GM18861 (cell line): Measurements from ENCODE around the gene CR1L.
"Not testable (repeated sequence)": the region's sequence is repeated elsewhere in the genome, so short reads cannot be mapped to it uniquely, and the experiment has no call there.

Experiments
- ATAC-seq: cut with Tn5 transposase; IDR thresholded peaks from one replicate; pipeline ENCODE4 v1.9.1; 2021; ENCODE audit not compliant: unreplicated experiment

The CR1L gene

DNA sequence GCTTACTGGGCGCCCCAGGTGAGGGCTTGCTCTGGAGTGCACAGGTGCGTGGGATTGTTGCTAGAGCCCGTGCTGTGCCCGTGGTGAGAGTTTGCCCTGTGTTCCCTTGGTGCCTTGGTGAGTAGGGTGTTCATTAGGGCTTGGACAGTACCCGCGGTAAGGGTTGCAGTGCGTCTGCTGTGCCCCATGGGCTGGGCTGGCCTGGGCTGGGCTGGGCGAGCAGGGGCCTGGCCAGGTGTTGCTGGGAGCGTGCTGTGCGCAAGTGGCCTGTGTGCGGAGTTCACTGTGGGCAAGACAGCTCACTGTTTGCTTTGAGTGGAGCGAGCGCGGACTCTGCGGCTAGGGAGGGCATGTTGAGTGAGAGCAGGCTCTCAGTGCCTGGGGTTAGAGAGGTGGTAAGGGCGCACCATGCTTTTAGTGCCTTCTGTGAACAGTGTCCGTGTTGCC is 725 bp downstream of the CR1L start:
- no peak for ATAC-seq

DNA sequence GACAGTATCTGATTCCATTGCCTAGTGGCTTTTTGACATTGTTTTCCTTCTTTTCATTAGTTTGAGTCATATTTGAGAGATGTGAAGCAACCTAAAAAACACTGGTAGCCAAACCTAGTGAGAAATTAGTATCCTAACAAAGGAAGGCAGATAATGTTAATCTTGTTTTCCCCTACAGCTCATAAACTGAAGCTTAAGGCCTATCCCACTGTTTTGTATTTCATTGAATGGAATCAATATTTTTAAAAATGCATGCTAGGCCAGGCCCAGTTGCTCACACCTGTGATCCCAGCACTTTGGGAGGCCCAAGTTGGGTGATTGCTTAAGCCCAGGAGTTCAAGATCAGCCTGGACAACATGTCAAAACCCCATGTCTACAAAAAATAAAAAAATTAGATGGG is 1.2 kb downstream of the CR1L start:
- no peak for ATAC-seq

DNA sequence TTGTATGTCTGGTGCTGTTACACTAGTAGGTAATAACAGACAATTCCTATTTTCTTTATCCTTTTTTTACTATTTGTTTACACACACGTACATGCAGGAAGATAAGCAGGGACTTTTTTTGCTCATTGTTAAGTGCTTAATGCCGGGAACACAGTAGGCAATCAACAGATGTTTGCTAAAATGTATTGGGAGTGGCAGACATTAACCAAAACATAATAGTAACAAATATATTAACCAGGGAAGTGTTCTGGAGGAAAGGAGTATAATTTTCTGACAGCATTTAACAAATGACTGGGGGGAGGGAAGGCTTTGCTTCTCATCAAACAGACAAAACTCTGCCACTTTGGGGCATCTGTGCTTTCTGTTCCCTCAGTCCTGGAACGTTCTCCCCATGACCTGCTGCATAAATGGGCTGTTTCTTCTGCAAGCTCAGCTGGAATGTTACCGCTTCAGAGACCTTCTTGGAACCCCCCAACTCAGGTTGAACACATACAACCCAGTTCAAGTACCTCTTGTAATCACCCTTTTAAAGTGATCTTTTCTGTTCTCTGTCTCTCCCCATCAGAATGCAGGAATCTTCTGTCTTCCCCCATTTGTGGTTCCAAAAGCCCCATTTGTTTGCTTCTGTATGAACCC is 2.1 kb downstream of the CR1L start:
- ATAC-seq, result no peak

DNA sequence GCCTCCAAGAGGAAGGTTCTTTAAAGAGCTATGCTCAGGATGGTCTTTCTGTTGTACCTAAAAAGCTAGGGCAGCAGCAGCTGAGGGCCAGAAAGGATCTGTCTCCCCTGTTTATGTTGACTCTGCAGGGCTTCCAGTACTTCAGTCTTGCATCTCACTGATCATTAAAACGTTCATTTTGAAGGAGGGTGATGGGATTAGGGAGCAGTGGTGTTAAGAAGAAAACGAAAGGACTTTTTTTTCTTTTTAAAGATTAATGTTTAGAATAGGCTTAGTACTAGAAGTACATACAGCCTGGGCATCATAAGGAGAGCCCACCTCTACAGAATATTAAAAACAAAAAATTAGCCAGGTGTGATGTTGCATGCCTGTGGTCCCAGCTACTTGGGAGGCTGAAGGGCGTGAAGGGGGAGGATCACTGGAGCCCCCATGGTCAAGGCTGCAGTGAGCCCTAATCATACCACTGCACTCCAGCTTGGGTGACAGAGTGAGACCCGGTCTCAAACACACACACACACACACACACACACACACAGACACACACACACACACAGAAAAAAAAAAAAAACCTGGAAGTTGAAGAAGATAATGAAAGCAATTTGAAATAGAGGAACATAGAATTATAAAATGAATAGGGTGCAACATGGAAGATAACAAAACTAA is 2.9 kb downstream of the CR1L start:
- no peak for ATAC-seq

DNA sequence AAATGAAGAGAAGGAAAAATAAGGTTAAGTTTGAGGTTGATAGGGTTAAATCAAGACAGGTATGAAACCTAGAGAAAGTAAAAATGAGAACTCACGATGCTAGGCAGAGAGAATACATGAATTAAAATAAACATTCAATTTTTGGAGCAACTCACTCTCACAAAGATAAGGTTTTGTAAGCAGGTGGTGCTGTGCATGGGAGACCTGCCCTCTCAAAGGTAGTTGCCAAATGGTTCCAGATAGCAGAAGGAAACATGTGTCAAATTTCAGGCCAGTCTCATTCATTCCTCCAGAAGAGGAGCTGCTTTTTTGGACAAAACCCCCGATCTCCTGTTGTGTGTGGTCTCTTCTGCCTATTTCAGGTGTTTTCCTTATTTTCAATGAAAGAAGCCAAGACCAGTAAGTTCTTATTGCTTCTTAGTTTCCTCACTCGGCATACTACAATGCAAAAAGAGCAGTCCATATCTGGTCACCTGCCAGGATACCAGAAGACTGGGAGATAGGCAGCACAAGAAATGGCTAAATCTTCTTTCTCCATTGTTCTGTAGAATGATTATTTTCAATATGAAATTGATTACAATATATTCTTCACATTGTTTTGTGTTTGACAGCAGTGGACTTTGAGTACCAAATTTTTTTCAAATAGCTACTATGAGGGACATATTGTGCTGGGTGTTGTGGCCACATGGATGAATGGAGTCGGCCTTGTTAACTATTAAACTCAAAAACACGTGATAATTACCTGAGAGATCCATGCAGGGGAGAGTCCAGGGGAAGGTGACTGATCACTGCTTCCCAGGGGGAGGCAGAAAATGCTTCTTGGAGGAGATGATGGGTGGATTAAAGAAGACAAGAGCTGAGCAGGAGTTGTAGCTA is 3.6 kb downstream of the CR1L start:
- no peak for ATAC-seq

DNA sequence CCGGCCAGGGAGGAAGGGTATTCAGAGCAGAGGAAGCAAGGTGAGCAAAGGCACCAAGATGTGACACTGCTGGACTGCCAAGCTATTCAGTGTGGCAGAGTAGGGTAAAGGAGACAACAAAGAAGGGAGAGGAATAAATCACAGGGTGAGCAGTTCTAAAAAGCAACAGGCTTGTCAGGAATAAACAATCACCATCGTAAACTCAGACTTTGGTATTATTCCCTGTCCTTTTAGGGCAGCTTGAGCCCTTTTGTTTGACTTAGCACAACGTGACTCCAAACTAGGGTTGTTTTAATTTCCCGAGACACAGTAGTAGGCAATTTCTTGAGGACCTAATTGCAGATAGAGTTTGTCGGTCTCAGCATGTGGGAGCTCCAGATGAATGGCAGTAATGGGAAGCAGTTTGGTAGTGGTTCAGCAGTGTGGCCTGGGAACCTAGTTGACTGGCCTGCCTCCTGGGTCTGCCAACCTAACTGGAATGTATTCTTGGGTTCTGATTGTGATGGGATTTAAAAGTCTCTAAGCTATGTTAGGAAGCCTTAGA is 4.3 kb downstream of the CR1L start:
- ATAC-seq, result no peak

DNA sequence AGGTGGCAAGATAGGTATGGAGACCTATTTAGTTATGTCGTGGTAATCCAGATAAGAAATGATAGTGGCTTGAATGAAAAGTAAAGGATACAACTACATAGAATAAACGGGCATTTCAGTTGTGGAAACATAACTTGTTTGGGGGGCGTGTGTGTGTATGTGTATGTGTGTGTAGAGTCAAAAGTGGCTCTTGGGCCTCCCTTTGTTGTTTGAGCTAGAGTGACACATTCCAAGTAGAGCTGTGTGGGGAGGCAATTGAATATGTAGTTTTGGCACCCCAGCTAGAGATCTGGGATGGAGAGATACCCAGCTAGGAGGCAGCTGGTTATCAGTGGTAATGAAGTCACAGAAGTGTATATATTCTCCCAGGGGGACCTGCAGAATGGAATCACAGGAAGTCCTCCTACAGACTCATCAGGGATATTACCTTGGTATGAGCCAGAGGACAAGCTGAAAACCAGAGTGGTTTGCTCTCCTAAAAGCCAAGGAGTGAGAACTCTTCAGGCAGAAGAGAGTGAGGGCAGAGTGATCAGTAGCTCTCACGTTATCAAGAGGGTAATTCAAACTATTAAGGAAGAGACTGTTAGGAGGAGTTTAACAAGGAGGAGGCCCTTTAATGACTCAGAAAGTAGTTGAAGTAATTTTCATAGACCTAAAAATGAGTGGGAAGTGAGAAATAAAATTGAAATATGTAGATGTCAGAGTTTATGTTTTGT is 5.1 kb downstream of the CR1L start:
- no peak for ATAC-seq

DNA sequence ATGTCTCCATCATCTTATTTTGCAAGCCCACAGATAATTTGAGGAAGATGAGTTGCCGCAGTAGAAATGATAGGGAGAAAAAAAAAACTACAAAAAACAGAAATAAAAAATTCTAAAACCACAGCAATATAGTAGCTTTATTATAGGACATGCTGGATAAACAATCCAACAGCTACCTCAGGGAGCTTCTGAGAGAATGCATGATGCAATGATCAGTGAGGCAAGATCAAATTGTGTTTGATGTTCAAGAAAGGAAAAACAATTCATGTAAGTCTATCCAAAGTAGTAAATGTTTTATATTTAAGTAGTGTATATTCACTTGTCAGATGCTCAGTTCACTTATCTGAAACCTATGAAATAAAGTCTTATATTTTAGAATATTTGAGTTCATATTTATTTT is 6.7 kb downstream of the CR1L start:
- no peak for ATAC-seq

DNA sequence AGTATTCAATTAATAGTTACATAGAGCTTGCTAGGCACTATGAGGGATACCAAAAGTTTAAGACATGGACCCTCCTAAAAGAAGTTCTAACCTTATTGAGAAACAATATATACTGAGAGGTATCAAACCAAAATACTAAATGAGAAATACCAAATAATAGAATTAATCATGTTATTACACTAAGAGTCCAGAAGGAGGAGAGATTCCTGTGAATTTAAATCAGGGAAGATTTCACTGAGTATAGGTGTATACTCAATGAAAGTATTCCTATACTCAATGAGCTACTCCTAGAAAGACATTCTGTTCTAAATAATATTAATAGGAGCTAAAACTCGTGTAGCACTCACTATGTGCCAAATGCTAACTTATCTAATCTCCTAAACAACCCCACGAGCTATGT is 9.4 kb downstream of the CR1L start:
- ATAC-seq, result no peak

DNA sequence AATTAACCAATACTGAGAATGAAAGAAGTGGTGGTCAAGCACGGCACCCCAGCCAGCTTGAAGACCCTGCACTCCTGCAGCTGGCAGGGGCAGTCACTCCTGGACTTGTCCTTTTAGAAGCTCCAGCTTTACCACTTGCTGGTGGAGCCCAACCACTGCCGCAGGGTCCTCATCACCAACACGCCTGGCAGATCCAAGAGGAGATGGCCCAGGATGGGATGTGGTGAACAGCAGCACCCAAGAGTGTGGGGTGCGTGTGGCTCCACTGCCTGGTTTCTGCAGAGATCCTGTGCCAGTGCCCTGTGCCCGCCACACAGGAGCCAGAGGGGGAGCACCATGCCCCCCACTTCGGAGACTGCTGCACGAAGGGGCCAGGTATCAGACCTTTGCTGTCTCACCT is 13.5 kb downstream of the CR1L start:
- ATAC-seq, result no peak

DNA sequence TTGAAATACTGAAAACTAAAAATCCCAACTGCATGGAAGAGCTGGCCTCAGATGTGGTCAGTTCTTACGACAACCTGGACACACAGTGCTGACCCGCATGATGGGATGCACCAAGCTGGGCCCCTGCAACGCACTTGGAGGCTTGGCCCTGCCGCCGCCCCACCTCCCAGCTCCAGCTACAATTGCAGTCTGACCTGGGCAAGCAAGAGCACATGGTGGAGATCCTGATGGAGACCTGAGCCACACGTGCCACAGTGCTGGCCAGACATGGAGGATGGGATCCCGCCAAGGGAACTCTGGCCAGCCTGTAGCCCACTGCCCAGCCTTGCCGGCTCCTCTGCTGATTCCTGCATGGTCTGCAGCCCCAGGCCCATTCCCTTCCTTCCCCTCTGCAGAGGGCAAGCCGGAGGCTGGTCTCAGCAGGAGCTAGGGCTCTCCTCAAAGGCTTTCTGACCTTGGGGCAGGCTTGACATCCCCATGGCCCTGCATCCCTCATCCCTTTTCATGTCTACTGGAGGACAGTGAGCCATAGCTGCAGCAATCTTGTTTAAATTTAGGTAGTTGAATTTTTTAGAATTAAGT is 14.1 kb downstream of the CR1L start:
- ATAC-seq, result no peak

DNA sequence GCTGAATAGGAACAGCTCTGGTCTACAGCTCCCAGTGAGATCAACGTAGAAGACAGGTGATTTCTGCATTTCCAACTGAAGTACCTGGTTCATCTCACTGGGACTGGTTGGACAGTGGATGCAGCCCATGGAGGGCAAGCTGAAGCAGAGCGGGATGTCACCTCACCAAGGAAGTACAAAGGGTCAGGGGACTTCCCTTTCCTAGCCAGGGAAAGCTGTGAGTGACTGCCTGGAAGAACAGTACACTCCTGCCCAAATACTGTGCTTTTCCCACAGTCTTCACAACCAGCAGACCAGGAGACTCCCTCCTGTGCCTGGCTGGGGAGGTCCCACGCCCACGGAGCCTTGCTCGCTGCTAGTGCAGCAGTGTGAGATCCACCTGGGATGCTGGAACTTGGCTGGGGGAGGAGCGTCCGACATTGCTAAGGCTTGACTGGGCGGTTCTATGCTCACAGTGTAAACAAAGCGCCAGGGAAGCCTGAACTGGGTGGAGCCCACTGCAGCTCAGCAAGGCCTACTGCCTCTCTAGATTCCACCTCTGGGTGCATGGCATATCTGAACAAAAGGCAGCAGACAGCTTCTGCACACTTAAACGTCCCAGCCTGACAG is 14.7 kb downstream of the CR1L start:
- no peak for ATAC-seq

DNA sequence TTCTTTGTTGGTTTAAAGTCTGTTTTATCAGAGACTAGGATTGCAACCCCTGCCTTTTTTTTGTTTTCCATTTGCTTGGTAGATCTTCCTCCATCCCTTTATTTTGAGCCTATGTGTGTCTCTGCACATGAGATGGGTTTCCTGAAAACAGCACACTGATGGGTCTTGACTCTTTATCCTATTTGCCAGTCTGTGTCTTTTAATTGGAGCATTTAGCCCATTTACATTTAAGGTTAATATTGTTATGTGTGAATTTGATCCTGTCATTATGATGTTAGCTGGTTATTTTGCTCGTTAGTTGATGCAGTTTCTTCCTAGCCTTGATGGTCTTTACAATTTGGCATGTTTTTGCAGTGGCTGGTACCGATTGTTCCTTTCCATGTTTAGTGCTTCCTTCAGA is 16.5 kb downstream of the CR1L start:
- not testable (repeated sequence) for ATAC-seq

DNA sequence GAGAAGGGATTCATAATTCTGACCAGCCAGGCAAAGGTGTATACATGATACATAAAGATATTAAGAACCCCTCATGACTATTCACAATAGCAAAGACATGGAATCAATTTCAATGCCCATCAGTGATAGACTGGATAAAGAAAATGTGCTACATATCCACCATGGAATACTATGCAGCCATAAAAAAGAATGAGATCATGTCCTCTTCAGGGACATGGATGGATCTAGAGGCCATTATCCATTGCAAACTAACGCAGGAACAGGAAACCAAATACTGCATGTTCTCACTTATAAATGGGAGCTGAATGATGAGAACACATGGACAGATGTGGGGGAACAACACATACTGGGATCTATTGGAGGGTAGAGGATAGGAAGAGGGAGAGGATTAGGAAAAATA is 21.4 kb downstream of the CR1L start:
- no peak for ATAC-seq

DNA sequence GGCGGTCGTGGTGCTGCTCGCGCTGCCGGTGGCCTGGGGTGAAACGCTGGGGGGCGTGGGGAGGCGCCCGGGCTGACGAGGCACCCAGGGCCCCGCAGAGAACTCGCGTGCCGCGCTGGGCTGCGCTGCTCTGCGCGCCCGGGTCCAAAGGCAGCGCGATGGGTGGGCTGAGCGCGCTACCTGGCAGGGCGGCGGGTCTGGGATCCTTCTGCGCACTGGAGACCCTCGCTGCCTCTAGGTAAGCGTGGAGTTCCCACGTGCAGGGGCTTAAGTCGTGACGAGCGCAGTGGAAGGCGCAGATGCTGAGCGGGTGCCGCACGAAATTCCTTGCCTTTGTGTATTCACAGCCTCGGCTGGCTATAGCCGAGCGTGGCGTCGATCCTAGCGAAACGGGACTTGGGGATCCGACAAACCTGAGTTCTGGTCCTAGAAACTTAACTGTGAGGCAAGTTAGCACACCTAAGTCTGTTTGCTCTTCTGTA is 24.6 kb downstream of the CR1L start:
- no peak for ATAC-seq

DNA sequence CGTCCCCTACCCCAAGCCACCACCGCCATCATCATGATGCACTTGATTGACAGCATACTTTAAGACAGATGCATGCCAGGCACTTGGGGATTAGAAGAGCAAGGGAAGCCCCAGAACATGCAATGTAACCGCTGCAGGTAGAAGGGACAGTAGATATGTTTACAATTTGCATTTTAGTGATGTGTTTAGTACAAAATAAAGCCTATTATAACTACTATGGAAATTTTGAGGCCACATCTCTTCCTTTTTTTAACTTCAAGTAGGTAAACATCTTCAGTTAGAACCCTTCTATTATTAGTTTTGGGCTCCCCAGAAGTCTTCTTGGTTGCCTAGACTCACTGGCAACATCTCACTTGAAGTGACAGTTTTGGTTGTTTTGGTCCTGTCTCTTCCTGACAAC is 25.3 kb downstream of the CR1L start:
- ATAC-seq, result peak; percentile 67

DNA sequence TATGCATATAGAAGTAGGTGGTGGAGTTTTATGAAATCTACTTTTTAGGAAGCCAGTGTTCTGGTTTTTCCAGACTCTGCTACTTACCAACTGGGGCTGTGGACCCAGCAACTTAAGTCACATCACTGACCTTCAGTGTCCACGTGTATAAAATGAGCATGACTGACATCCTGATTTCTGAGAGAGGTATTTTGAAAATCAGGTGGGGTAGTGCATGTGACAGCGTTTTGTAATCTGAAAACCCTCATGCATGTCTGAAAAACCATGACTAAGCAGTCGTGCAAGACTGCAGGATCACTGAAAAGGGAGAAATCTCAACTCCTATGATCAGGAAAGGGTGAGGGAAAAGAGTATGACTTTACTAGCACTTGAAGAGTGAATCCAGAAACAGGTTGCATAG is 26.1 kb downstream of the CR1L start:
- ATAC-seq, result no peak

DNA sequence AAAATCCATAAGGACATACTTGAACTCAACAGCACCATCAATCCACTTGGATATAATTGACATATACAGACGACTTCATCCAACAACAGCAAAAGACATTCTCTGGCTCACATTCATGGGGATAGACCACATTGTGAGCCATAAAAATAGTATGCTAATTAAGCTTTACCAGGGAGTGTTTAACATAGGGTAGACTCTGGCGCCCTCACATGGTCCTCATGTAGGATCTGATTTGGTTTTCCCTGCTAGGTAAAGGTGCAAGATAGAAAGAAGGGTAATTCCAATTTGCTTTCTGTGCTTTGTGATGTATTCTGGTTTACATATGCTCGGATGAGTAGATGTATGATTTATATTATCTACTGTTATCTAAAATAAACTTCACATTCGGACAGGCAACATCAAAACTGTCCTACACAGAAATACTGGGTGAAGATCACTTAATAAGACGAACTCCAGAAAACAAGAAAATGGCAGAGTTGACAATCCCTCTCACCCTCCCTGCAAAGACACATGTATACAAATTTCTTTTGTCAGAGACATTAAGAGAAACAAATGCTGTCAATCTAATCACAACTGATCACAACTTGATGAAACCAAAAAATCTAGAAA is 27.7 kb downstream of the CR1L start:
- ATAC-seq, result no peak

DNA sequence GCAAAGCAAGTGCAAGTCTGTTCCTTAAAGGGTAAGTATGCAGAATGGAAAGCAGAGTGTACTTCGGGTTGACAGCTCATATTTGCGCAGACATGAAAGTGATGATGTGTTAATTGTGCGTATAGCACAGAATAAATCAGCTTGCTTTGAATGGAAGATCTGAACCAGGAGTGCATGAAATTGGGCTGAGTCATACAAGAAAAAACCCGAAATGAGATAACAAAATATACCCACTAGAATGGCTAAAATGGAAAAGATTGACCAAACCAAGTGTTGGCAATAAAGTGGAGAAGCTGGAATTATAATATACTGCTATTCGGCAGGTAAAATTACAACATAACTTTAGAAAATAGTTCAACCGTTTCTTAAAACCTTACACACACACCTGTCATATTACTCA is 28.5 kb downstream of the CR1L start:
- ATAC-seq, result no peak

DNA sequence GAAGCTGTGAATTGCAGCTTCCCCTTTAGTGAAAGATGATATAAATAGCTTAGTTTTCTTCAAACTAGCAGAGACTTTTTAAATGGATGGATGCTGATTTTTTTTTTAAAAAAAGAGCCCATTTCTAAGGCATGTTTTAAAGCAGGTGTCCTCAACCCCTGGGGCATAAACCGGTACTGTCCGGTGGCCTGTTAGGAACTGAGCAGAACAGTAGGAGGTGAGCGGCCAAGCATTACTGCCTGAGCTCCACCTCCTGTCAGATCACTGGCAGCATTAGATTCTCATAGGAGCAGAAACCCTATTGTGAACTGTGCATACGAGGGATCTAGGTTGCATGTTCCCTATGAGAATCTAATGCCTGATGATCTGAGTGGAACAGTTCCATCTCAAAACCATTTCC is 31.2 kb downstream of the CR1L start:
- no peak for ATAC-seq
